NT2/D1 (cell line): ENCODE measurements around the gene TIRAP.

Experiments used
- SUZ12 ChIP-seq: IDR thresholded peaks from 2 replicates; pipeline ENCODE4 v1.6.1; 2011; ENCODE audit not compliant: insufficient read length, insufficient read depth; ENCODE audit errors: extremely low read depth
- ZNF274 ChIP-seq: IDR thresholded peaks from 2 replicates; pipeline ENCODE4 v1.6.1; 2011; ENCODE audit warnings: mild to moderate bottlenecking, low read depth, low read length

DNA sequence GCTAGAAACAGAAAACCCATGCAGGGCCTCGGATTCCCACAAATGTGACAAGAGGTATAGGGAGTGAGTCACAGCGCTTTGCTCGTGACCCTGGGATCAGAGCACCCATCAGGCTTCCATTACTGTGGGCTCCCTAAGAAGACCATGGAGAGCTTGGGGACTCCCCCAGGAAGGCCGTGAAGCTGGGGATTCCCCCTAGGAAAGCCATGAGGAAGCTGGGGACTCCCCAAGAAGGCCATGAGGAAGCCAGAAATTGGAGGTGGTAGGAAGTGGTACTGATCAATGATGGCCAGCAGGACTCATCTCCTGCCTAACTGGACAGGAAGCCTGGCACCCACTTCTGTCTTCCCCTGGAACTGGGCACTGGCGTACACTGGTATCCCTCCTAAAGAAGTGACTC is 10.8 kb downstream of the TIRAP start:
- TF ChIP-seq ZNF274 (no peak), SUZ12 (no peak)
